GM12865 (cell line): ENCODE measurements around the gene SNAP25.

Source experiments
- DNase-seq: peaks from one replicate; pipeline ENCODE4 v3.0.0; 2010; ENCODE audit warnings: low read depth
- H3K4me3 ChIP-seq: 2 replicates; pipeline ENCODE4 v1.5.1; 2011; ENCODE audit warnings: mild to moderate bottlenecking, low read depth, low read length, control low read depth
- TF ChIP-seq, protein P1 (sequence below): IDR thresholded peaks from 2 replicates; pipeline ENCODE4 v1.5.1; 2011; ENCODE audit warnings: low read length, control low read depth, low read depth, inconsistent platforms; ENCODE audit not compliant: insufficient read depth; ENCODE audit errors: missing control alignments

SNAP25 gene

DNA sequence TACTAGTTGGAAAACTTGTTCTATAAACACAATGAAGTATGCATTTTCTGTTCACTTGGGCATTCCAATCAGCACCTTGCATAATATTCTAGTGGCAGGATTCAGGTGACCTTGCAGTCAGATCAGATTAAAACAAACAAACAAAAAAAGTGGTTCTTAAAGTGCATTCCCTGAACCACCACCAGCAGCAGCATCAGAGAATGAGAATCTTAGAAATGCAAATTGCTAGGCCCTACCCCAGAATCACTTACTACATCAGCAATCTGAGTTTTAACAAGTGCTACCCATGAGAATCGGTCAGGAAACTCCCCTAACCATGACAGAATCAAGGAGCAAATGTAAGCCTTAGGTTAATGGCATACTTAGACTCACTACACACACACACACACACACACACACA, 41.7 kb downstream of the SNAP25 start:
- no peak overlapping the region for H3K4me3 ChIP-seq
- TF ChIP-seq, protein P1, sequence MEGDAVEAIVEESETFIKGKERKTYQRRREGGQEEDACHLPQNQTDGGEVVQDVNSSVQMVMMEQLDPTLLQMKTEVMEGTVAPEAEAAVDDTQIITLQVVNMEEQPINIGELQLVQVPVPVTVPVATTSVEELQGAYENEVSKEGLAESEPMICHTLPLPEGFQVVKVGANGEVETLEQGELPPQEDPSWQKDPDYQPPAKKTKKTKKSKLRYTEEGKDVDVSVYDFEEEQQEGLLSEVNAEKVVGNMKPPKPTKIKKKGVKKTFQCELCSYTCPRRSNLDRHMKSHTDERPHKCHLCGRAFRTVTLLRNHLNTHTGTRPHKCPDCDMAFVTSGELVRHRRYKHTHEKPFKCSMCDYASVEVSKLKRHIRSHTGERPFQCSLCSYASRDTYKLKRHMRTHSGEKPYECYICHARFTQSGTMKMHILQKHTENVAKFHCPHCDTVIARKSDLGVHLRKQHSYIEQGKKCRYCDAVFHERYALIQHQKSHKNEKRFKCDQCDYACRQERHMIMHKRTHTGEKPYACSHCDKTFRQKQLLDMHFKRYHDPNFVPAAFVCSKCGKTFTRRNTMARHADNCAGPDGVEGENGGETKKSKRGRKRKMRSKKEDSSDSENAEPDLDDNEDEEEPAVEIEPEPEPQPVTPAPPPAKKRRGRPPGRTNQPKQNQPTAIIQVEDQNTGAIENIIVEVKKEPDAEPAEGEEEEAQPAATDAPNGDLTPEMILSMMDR: no peak
- DNase-seq: no peak

DNA sequence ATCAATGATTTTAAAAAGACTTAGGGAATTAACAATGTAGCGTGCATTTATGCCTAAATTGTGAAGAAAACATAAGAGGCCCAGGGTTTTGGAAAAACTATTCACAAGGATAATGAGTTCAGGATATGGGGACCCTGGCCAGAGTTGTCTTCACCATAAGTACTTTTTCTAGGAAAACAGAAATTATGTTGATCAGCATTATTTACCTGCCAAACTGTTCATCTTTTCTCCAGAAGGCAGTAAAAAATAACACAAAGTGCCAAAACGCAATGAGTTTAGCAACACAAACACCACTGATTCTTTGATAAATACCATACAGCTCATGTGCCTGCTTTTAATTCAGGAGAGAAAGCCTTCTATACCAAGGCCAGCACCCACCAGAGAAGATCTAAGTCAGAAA, 43.1 kb downstream of the SNAP25 start:
- DNase-seq: no peak
- H3K4me3 ChIP-seq: no peak overlapping the region
- TF ChIP-seq, protein P1: no peak

DNA sequence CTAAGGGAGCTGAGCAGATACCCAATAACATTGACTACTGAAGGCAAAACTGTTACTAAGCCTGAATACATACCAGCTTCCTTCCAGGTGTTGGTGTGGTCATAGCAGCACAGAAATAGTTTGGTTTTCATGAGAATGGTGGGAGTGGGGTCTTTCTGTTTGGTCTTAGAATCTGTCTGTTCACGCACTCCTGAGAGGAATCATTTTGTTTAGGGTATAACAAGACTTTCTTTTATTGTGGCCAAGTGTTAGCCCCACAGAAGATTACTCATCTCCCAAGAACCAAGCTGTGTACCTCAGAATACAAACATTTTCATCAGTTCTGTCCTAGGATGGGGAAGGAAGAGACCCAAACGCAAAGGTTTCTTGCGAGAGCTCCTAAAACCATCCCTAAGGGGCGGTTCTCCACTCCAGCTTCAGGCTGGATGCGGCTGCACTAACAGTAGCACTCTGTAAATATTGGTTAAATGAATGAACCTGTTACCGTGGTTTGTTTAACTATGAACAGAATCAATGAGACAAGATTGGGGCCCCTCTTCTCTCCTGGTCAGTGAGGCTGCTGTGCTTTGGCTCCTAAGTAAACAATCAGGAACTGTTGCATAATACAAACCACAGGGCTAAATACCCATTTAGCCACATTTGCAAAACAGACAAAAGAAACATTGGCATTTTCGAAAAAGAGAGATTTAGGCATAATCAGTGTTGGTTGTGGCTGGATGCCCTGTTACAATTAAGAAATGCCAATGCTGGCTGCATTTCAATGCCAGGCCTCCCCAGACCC, 44.9 kb downstream of the SNAP25 start:
- DNase-seq: no peak
- TF ChIP-seq, protein P1: no peak
- no peak overlapping the region for H3K4me3 ChIP-seq

DNA sequence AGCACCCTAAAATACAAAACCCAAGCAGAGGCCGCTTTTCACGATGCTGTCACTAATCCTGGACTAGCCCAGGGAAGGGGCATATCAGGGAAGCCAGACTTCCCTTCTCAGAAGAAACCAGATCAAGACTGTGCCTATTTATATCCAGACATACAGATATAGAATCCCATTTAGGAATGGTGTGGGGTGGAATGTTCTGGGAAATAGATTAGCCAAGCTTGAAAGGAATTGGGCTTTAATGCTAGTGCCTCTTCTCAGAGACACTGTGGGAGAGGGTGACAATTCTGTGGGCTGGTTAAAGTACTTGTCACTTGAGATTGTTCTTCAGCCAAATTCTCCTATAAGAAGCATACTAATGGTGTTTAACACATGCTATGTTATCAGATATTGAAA, 45.5 kb downstream of the SNAP25 start:
- DNase-seq: no peak
- TF ChIP-seq, protein P1: no peak
- no peak overlapping the region for H3K4me3 ChIP-seq

DNA sequence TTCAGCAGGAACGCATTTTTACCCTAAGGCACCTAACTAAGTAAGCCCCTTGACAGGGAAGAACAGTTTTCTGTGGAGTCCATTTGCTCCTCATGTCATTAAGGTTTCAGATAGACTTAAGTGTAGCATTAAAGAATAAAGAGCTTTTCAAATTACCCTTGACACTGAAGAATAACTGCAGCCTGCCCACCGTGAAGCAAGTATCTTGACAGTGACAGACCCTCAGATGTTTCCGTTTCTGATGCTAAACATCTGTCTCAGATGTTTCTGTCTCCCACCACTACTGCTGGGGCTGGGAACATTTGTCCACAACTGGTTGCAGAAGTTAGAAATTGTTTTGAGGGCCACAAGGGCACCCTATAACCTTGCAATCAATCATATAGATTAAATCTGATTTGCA, 50.0 kb downstream of the SNAP25 start:
- TF ChIP-seq, protein P1: no peak
- H3K4me3 ChIP-seq: no peak overlapping the region
- DNase-seq: no peak

DNA sequence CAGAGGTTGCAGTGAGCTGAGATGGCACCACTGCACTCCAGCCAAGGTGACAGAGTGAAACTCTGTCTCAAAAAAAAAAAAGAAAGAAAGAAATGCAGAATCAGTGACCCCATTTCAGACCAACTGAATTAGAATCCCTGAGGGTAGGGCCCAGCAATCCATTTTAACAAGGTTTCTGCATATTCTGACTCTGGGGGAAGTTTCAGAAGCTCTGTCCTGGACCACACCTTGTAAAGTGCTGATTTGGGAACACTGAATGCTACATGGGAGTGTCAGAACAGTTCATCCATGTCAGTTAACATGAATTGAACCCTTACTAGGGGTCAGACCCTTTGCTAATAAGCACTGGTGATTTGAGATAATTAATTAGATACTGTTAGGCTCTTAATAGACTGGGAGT, 52.0 kb downstream of the SNAP25 start:
- TF ChIP-seq, protein P1: no peak
- no peak for DNase-seq

More for the DNA sequence above, 52.0 kb downstream of the SNAP25 start:
- H3K4me3 ChIP-seq: no peak overlapping the region
